NK-92 (cell line): ENCODE data around the gene SLC25A45.
A peak's percentile ranks its signal among the peaks of the same experiment; 100 is the strongest.
"Not testable (repeated sequence)": the region's sequence is repeated elsewhere in the genome, so short reads cannot be mapped to it uniquely, and the experiment has no call there.

Experiments
- DNase-seq: peaks from one replicate; lab custom pipeline; 2025; ENCODE audit not compliant: unreplicated experiment; lab: John Stamatoyannopoulos, UW

Gene SLC25A45

GRCh38 chr11:65421794-65422632 is 39.6 kb upstream of the SLC25A45 start:
- no peak for DNase-seq

DNA sequence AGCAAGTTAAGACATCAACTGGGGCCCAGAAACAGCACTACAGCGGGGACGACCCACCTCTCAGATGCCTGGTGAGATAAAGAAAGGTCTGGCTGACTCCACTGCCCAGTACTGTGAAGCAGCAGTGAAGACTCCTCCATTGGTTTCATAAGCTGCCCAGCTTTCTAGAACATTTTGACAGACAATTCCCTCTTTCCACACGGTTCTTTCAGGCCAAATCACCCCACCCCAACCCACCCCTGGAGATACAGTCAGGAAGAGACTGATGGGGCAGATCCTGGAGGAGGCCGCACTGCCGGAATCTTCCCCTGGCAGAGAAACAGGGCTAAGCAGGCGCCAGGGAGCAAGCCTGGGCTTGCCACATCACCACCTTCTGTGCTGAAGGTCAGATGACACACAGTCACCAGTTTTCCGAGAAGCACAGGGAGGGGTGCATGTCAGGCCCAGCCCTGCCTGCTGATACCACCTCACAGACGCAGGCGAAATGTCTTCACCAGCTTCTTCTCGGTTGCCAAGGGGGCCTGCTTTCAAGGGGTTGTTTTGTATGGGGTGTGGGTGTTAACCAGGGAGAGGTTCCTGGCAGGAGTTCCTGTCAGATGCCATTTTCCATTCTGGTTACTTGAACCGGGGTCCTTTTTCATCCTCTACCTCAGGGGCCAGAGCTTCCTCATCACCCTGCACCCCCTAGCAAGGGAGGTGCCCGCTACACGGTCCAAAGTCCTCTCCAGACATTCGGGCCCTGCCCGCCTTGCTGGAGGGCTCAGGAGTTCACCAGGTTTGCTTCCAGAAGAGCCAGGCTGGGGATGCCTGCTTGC is 38.7 kb upstream of the SLC25A45 start:
- peak; percentile 54 for DNase-seq

GRCh38 chr11:65420506-65420905 is 38.1 kb upstream of the SLC25A45 start:
- no peak for DNase-seq

- no peak for DNase-seq
Observed at GRCh38 chr11:65419772-65420481, 37.5 kb upstream of the SLC25A45 start.

GRCh38 chr11:65419460-65419771 is 37.0 kb upstream of the SLC25A45 start:
- no peak for DNase-seq

DNA sequence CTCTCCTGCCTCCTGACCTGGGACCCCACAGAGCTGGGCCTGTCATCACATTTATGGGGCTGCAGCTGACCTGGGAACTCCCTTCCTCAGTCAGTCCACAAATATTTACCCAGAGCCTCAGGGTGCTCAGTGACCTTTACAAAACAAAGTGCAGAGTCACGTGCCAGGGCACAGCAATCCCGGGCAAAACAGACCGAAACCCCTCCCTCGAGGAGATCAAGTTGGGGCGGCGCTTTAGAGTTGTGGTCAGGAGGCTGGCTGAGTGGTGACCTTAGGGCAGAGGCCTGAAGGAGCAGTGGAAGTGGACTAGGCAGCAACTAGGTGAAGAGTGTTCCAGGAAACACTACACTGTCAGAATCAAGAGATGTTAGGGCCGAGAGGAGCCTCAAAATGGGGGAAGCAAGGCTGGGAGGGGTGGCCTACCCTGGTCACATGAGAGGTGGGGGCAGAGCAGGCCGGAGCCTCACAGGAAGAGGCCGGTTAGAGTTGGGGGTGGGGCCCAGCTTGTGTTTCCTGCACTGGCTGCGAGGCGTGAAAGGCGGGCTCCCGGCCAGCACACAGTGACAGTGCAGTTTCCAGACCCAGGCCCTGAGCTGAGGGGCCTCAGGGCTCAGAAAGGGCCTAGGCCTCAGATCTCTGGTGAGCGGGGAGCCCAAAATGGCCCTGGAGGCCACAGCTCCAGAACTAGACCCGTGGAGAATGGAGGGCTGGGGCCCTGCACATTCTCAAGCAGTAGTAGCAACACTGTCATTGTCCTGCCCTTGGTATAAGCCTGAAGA is 36.4 kb upstream of the SLC25A45 start:
- DNase-seq = no peak

GRCh38 chr11:65418431-65418680 is 35.9 kb upstream of the SLC25A45 start:
- DNase-seq = no peak

- no peak for DNase-seq
Observed at GRCh38 chr11:65417702-65418430, 35.4 kb upstream of the SLC25A45 start.

- no peak for DNase-seq
Observed at GRCh38 chr11:65416841-65417701, 34.6 kb upstream of the SLC25A45 start.

- peak; percentile 34 for DNase-seq
Observed at GRCh38 chr11:65416341-65416824, 33.9 kb upstream of the SLC25A45 start.

- no peak for DNase-seq
Observed at GRCh38 chr11:65415499-65416340, 33.3 kb upstream of the SLC25A45 start.

DNA sequence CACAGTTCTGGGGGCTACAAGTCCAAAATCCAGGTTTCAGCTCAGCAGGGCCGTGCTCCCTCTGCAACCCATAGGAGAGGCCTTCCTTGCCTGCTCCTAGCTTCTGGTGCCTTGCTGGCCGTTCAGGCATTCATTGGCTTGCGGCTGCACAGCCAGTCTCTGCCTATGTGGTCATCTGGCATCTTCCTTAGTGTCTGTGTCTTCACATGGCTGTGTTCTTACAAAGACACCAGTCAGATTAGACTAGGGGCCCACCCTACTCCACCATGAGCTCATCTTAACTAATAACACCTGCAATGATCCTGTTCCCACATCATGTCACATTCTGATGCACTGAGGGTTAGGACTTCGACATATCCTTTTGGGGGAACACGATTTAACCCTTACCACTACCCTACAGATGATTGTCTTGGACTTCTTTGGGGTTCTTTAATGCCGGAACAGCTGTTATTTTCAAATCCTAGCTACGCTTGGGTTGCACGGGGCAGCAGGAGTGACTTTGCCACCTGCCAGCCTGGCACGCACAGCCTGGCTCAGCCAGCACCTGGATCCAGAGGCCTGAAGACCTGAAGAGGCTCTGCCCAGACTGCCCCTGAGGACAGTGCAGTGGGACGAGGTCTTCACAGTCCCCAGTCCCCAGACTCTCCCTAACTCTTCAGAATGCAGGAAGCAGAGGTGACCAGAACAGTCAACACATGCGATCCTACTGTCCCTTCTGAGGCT is 32.5 kb upstream of the SLC25A45 start:
- no peak for DNase-seq

GRCh38 chr11:65413077-65413664 is 30.7 kb upstream of the SLC25A45 start:
- DNase-seq = not testable (repeated sequence)

GRCh38 chr11:65412271-65413076 is 30.0 kb upstream of the SLC25A45 start:
- no peak for DNase-seq

DNA sequence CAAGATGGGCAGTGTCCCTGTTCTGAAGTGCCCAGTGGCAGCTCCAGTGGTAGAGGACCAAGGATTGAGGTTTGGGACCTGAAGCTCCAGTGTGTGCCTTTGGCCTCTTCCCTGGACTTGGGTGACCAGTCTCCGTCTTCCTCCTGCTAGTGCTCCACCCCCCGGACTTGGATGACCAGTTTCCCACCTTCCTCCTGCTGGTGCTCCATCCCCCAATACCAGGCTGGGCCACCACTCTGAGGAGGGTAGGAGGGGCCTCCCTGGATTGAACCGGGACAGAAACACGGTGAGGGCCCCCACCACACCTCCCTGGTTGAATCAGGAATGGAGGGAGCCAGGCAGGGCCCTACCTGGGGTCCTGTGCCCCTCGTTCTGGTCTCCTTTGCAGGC is 29.2 kb upstream of the SLC25A45 start:
- DNase-seq = no peak

GRCh38 chr11:65410936-65411680 is 28.7 kb upstream of the SLC25A45 start:
- DNase-seq = no peak
